Bronchial epithelial cell (primary cell): ENCODE results near the gene IFITM1. TPM values are rescaled to one million over a fixed set of nuclear protein-coding genes. Genes with fewer than 3 reads are reported as not detected.

ENCODE experiments used
- DNase-seq: peaks from one replicate; pipeline ENCODE4 v3.0.0-alpha.2; 2010; ENCODE audit warnings: low read depth
- FAIRE-seq: peaks from 2 replicates; lab custom pipeline; 2011; peaks lifted over from hg19 to GRCh38; lab: Jason Lieb, UNC
- H3K27me3 ChIP-seq: 2 replicates; pipeline ENCODE4 v1.5.1; 2011; ENCODE audit warnings: low read length; ENCODE audit not compliant: control insufficient read depth, insufficient read depth
- H3K36me3 ChIP-seq: 2 replicates; pipeline ENCODE4 v1.5.1; 2011; ENCODE audit warnings: low read length; ENCODE audit not compliant: control insufficient read depth, insufficient read depth
- H3K4me3 ChIP-seq: 2 replicates; pipeline ENCODE4 v1.5.1; 2011; ENCODE audit warnings: mild to moderate bottlenecking, low read depth, low read length, control low read depth
- CTCF ChIP-seq: IDR thresholded peaks from 2 replicates; pipeline ENCODE4 v1.5.1; 2011; ENCODE audit warnings: mild to moderate bottlenecking, moderate library complexity, low read length, control low read depth, inconsistent platforms; ENCODE audit not compliant: insufficient read depth, severe bottlenecking
- total RNA-seq: library from RNA; depleted of rRNA; stranded (reverse); fragments of >200 nt; gene quantifications from 2 replicates; pipeline ENCODE4 v1.2.1, GENCODE V29; 2014

The IFITM1 gene
- total RNA-seq, 1 donor from 2014 or later = 1.8 TPM

GRCh38 chr11:334264-334994, 20.6 kb downstream of the IFITM1 start:
- Histone ChIP-seq H3K36me3 (no peaks in the 10 kb centered on the region), H3K4me3 (no peak overlapping the region), H3K27me3 (peaks cover 4% of the 10 kb centered on the region)
- FAIRE-seq (no peak), DNase-seq (no peak)
- no peak for TF ChIP-seq CTCF

GRCh38 chr11:335779-336658, 22.2 kb downstream of the IFITM1 start:
- DNase-seq = no peak
- TF ChIP-seq CTCF = no peak
- H3K36me3 ChIP-seq = no peaks in the 10 kb centered on the region
- FAIRE-seq = peak; percentile 43
- H3K27me3 ChIP-seq = peaks cover 4% of the 10 kb centered on the region
- no peak overlapping the region for H3K4me3 ChIP-seq

GRCh38 chr11:336659-337198, 22.9 kb downstream of the IFITM1 start:
- peaks cover 4% of the 10 kb centered on the region for H3K27me3 ChIP-seq
- DNase-seq (no peak), FAIRE-seq (no peak)
- no peak for TF ChIP-seq CTCF
- no peak overlapping the region for H3K4me3 ChIP-seq
- H3K36me3 ChIP-seq = no peaks in the 10 kb centered on the region

- Histone ChIP-seq H3K27me3 (peaks cover 4% of the 10 kb centered on the region), H3K4me3 (no peak overlapping the region), H3K36me3 (no peaks in the 10 kb centered on the region)
- TF ChIP-seq CTCF = no peak
- DNase-seq (no peak), FAIRE-seq (no peak)
Measured at GRCh38 chr11:337711-338110, 23.9 kb downstream of the IFITM1 start.

GRCh38 chr11:339963-340362, 26.1 kb downstream of the IFITM1 start:
- H3K27me3 ChIP-seq = peaks cover 1% of the 10 kb centered on the region
- H3K36me3 ChIP-seq = no peaks in the 10 kb centered on the region
- H3K4me3 ChIP-seq = no peak overlapping the region
- no peak for TF ChIP-seq CTCF
- FAIRE-seq = no peak
- DNase-seq = no peak
